Spleen (tissue), 11 donors: ENCODE results near the gene C1GALT1C1. TPM values are rescaled to one million over a fixed set of nuclear protein-coding genes. Genes with fewer than 3 reads are reported as not detected.
"Not testable (repeated sequence)": the region's sequence is repeated elsewhere in the genome, so short reads cannot be mapped to it uniquely, and the experiment has no call there.

Experiments
- DNase-seq: peaks from one replicate; pipeline ENCODE4 v3.0.0-alpha.2; 2020
- H3K27ac ChIP-seq, 8 donors: fragments of 200-600 bp; sonication (generic) in 7 of 8; 1 replicate in 4 of 8; 2 replicates in 4 of 8; pipeline versions ENCODE4 v1.5.0 to v1.8.0; 2016 to 2021; ENCODE audit warnings: inconsistent platforms in 4 of 8, mild to moderate bottlenecking in 4 of 8, moderate library complexity in 1 of 8
- H3K27me3 ChIP-seq, 7 donors: fragments of 200-600 bp; sonication (generic) in 6 of 7; replicated peaks in 1 of 7; 1 replicate in 4 of 7; 2 replicates in 3 of 7; pipeline versions ENCODE4 v1.5.0 to v1.8.0; 2016 to 2021; ENCODE audit warnings: inconsistent platforms in 3 of 7, mild to moderate bottlenecking in 1 of 7
- H3K36me3 ChIP-seq, 6 donors: fragments of 200-600 bp; sonication (generic) in 5 of 6; 1 replicate in 4 of 6; 2 replicates in 2 of 6; pipeline versions ENCODE4 v1.5.0 to v1.8.0; 2016 to 2021; ENCODE audit warnings: inconsistent platforms in 2 of 6
- H3K4me1 ChIP-seq, 6 donors: fragments of 200-600 bp; sonication (generic) in 5 of 6; 1 replicate in 3 of 6; 2 replicates in 3 of 6; pipeline versions ENCODE4 v1.5.0 to v1.8.0; 2016 to 2021; ENCODE audit warnings: inconsistent platforms in 3 of 6
- H3K4me3 ChIP-seq, 8 donors: fragments of 200-600 bp; sonication (generic) in 7 of 8; 1 replicate in 4 of 8; 2 replicates in 4 of 8; pipeline versions ENCODE4 v1.5.0 to v1.8.0; 2016 to 2021; ENCODE audit warnings: inconsistent platforms in 4 of 8, mild to moderate bottlenecking in 4 of 8, moderate library complexity in 2 of 8
- H3K9me3 ChIP-seq, 8 donors: fragments of 200-600 bp; sonication (generic) in 7 of 8; 1 replicate in 4 of 8; 2 replicates in 4 of 8; pipeline versions ENCODE4 v1.5.0 to v1.8.0; 2016 to 2021; ENCODE audit warnings: inconsistent platforms in 4 of 8
- POLR2A ChIP-seq, 3 donors: fragments of 450-650 bp; IDR thresholded peaks; one replicate each; pipeline ENCODE4 v1.5.1; 2017; ENCODE audit warnings: antibody characterized with exemption in 3 of 3, mild to moderate bottlenecking in 1 of 3
- POLR2AphosphoS5 ChIP-seq, 3 donors: sonication (generic); formaldehyde crosslinking; IDR thresholded peaks; one replicate each; pipeline ENCODE4 v1.5.1; 2017; ENCODE audit warnings: antibody characterized with exemption in 3 of 3
- WGBS, 5 donors: extraction: QIAGEN DNeasy Blood & Tissue Kit in 3 of 5; methylation state at CpG; one replicate each; pipeline versions ENCODE4 v1.1.5 to v1.1.7; 2013 to 2018; 5-methylcytosine and 5-hydroxymethylcytosine counted together
- intact Hi-C: fragments of 100-400 bp; cut with DNase I; formaldehyde crosslinking; loops from one replicate; pipeline ENCODE4 v1.15.0; 2023; ENCODE audit warnings: low total_unique reads
- polyA plus RNA-seq, 3 donors: library from polyadenylated mRNA; stranded (reverse); fragments of 200-250 nt; gene quantifications; one replicate each; pipeline ENCODE4 v1.2.1, GENCODE V29; 2013
- total RNA-seq, 7 donors: library from RNA; depleted of rRNA in 3 of 7; stranded (reverse); fragments of >200 nt in 3 of 7; fragmentation: NEBNext Ultra II Directional in 4 of 7; extraction: Animal tissue kit (Norgen Biotek cat#: 25700) in 4 of 7; gene quantifications; one replicate each; pipeline versions ENCODE4 v1.1.0 to v1.2.1, GENCODE V29; 2016 to 2021
- TF ChIP-seq, protein P1 (sequence below), 11 experiments: fragments of 200-600 bp in 7 of 11; fragments of 450-650 bp in 4 of 11; sonication (generic) in 4 of 11; IDR thresholded peaks in 8 of 11; conservative IDR thresholded peaks in 3 of 11; 1 replicate in 7 of 11; 2 replicates in 4 of 11; pipeline versions ENCODE4 v1.4.0 to v1.8.0; 2016 to 2021; ENCODE audit warnings: antibody characterized with exemption in 11 of 11, inconsistent platforms in 4 of 11, mild to moderate bottlenecking in 1 of 11
- donor health status: healthy with polysubstance abuse.
- donor health status: DM: no; HTN: no; CAD: no; lungs with moderate emphysema.
- donor health status: DM: no; HTN: no; CAD: no.
- donor health status: Bipolar disorder and iron deficiency.
- donor health status: healthy.
- donor health status: DM: no; HTN: no; CAD: no.
- donor health status: DM: yes; HTN: yes; CAD: no.

The C1GALT1C1 gene
- total and polyA plus RNA-seq, 10 donors: 7.0 to 29.7 (median 16.4) TPM

DNA sequence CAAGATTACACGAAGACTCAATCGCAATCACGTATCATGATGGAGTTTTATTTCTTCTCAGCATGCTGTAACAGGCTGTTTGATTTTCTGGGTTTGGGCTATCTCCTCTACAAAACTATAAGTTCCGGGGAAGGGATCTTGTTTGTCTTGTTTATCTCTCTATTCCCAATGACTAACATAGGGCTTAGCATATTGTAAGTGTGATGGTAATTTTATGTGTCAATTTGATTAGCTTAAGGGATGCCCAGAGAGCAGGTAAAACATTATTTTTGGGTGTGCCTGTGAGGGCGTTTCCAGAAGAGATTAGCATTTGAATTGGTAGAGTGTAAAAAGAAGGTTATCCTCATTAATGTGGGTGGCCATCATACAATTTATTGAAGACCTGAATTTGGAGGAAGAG lies 32.8 kb upstream of the C1GALT1C1 start:
- Histone ChIP-seq H3K9me3 (no peaks in the 10 kb centered on the region), H3K4me3 (no peak overlapping the region), H3K36me3 (no peaks in the 10 kb centered on the region), H3K27ac (no peak overlapping the region), H3K4me1 (no peaks in the 10 kb centered on the region), H3K27me3 (no peaks in the 10 kb centered on the region)
- no peak for DNase-seq
- TF ChIP-seq POLR2AphosphoS5 (IDR thresholded peaks at IDR 0.05): no peak
- intact Hi-C loops: no loop called here
- 79 to 97% (median 94%) methylated on average over 5 of the region's 5 CpGs for WGBS, 5 donors

DNA sequence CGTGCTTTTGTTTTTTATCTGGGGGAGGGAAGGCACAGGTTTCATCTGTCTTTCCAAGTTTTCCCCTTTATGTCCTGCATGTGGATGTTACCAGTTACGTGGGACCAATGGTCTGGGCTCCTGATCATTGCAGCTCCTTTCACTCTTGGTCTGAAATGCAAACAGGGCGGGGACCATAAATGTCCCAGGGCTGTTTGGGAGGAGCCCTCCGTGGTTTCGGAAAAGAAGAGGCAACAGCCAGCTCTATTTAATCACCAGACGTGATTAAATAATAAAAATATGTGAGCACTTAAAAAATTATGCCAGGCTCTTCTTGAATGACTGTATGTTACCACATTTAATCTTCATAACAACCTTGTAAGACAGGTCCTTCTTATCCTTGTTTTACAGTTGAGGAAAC lies 30.8 kb upstream of the C1GALT1C1 start:
- no peaks in the 10 kb centered on the region for H3K36me3 ChIP-seq
- intact Hi-C loops: no loop called here
- no peaks in the 10 kb centered on the region for H3K9me3 ChIP-seq
- H3K27me3 ChIP-seq: no peaks in the 10 kb centered on the region
- DNase-seq: no peak
- 53 to 94% (median 70%) methylated on average over 6 of the region's 6 CpGs for WGBS, 5 donors
- H3K4me1 ChIP-seq: no peaks in the 10 kb centered on the region
- TF ChIP-seq, protein P1, sequence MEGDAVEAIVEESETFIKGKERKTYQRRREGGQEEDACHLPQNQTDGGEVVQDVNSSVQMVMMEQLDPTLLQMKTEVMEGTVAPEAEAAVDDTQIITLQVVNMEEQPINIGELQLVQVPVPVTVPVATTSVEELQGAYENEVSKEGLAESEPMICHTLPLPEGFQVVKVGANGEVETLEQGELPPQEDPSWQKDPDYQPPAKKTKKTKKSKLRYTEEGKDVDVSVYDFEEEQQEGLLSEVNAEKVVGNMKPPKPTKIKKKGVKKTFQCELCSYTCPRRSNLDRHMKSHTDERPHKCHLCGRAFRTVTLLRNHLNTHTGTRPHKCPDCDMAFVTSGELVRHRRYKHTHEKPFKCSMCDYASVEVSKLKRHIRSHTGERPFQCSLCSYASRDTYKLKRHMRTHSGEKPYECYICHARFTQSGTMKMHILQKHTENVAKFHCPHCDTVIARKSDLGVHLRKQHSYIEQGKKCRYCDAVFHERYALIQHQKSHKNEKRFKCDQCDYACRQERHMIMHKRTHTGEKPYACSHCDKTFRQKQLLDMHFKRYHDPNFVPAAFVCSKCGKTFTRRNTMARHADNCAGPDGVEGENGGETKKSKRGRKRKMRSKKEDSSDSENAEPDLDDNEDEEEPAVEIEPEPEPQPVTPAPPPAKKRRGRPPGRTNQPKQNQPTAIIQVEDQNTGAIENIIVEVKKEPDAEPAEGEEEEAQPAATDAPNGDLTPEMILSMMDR (IDR thresholded peaks at IDR 0.05 in 8 of 11, conservative IDR thresholded peaks at IDR 0.05 in 3 of 11): no peak
- no peak for TF ChIP-seq POLR2A (IDR thresholded peaks at IDR 0.05)
- no peak for TF ChIP-seq POLR2AphosphoS5 (IDR thresholded peaks at IDR 0.05)
- H3K27ac ChIP-seq: no peak overlapping the region
- no peak overlapping the region for H3K4me3 ChIP-seq

DNA sequence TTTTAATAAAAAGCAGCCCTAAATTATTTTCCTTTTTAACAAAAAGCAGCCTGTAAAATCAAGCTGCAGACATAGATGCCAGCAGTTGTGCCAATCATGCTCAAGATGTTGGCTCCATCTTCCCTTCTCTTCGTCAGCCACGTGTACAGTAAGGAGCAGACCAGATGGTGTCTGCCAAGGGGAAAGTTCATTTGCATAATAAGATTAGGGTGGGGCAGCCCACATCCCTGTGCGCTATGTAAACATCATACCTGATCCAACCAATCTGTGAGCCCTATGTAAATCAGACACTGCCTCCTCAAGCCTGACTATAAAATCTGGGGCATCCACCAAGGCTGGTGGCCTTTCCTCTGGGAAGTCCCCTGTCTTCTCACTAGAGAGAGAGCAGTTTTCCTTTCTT lies 23.1 kb upstream of the C1GALT1C1 start:
- peaks cover 0 to 6% (median 0%) of the 10 kb centered on the region in 8 donors for H3K9me3 ChIP-seq
- no peak overlapping the region for H3K27ac ChIP-seq
- H3K4me1 ChIP-seq: no peaks in the 10 kb centered on the region
- peaks cover 0 to 4% (median 0%) of the 10 kb centered on the region in 7 donors for H3K27me3 ChIP-seq
- H3K4me3 ChIP-seq: no peak overlapping the region
- WGBS, 5 donors: 55 to 79% (median 68%) methylated on average over 3 of the region's 3 CpGs
- TF ChIP-seq POLR2AphosphoS5 (IDR thresholded peaks at IDR 0.05) (no peak), POLR2A (IDR thresholded peaks at IDR 0.05) (no peak)
- TF ChIP-seq, protein P1 (IDR thresholded peaks at IDR 0.05 in 8 of 11, conservative IDR thresholded peaks at IDR 0.05 in 3 of 11): no peak
- intact Hi-C loops: no loop called here
- DNase-seq: no peak
- H3K36me3 ChIP-seq: no peaks in the 10 kb centered on the region

DNA sequence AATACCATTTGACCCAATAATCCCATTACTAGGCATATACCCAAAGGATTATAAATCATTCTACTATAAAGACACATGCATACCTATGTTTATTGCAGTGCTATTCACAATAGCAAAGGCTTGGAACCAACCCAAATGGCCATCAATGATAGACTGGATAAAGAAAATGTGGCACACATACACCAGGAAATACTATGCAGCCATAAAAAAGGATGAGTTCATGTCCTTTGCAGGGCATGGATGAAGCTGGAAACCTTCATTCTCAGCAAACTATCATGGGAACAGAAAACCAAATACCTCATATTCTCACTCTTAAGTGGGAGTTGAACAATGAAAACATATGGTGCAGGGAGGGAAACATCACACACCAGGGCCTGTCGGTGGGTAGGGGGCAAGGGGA lies 22.4 kb upstream of the C1GALT1C1 start:
- H3K4me3 ChIP-seq, H3K27ac ChIP-seq, H3K4me1 ChIP-seq, H3K36me3 ChIP-seq, H3K9me3 ChIP-seq, intact Hi-C loops, H3K27me3 ChIP-seq, DNase-seq: not testable (repeated sequence)
- WGBS, 5 donors: 71 to 100% (median 94%) methylated on average over 1 of the region's 1 CpG

DNA sequence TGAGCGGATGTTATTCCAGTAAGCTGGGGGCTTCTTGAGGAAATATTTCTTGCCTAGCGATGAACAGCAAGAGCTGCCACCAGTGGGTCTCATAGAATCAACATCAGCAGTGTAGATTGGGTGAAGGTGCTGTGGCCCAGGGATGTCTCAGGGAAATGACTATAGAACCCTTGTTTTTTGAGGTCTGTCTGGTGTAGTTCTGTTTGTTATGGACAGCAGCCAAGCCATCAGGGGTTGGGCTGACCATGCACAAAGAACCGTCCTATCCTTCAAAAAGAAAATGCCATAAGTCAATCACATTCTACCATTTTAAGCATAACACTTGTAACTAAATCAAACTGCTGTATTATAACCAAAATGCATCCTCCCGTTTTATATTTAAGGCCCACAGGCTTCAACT lies 17.3 kb upstream of the C1GALT1C1 start:
- no peak for TF ChIP-seq POLR2A (IDR thresholded peaks at IDR 0.05)
- 77 to 97% (median 87%) methylated on average over 4 of the region's 4 CpGs for WGBS, 5 donors
- no peak for DNase-seq
- Histone ChIP-seq H3K4me1 (no peaks in the 10 kb centered on the region), H3K36me3 (no peaks in the 10 kb centered on the region), H3K27ac (no peak overlapping the region), H3K9me3 (peaks cover 0 to 4% (median 0%) of the 10 kb centered on the region in 8 donors), H3K4me3 (no peak overlapping the region), H3K27me3 (peaks cover 0 to 4% (median 0%) of the 10 kb centered on the region in 7 donors)
- intact Hi-C loops: no loop called here

DNA sequence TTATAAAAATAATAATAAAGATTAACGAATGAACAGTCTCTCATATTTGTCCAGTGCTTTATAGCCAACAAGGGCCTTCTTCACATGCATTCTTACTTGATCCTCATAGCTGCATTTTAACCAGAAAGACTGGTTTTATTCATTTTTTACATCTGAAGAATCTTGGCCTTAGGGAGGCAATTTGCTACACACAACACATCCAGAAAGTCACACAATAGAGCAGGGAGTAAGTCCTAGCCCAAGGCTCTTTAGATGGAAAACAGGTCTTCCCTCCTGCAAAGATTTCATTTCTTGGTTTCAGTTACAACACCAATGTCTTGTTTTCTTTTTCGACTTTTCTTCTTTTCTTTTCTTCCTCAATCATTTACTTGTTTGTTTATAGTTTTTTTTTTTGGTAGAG lies 13.0 kb upstream of the C1GALT1C1 start:
- Histone ChIP-seq H3K9me3 (no peaks in the 10 kb centered on the region), H3K4me1 (no peaks in the 10 kb centered on the region), H3K4me3 (no peak overlapping the region), H3K27ac (no peak overlapping the region), H3K27me3 (no peaks in the 10 kb centered on the region), H3K36me3 (no peaks in the 10 kb centered on the region)
- 52 to 95% (median 79%) methylated on average over 2 of the region's 2 CpGs for WGBS, 5 donors
- TF ChIP-seq POLR2AphosphoS5 (IDR thresholded peaks at IDR 0.05) (no peak), POLR2A (IDR thresholded peaks at IDR 0.05) (no peak)
- TF ChIP-seq, protein P1 (IDR thresholded peaks at IDR 0.05 in 8 of 11, conservative IDR thresholded peaks at IDR 0.05 in 3 of 11): no peak
- intact Hi-C loops: no loop called here
- no peak for DNase-seq
